Hematopoietic multipotent progenitor cell treated with erythropoietin and hydrocortisone succinate and interleukin-3 and kit ligand, for 4 days (in vitro differentiated cells): ENCODE measurements around the gene ZNF500.

Experiments used
- DNase-seq: peaks from one replicate; pipeline ENCODE4 v3.0.0-alpha.2; 2015

The ZNF500 gene

DNA sequence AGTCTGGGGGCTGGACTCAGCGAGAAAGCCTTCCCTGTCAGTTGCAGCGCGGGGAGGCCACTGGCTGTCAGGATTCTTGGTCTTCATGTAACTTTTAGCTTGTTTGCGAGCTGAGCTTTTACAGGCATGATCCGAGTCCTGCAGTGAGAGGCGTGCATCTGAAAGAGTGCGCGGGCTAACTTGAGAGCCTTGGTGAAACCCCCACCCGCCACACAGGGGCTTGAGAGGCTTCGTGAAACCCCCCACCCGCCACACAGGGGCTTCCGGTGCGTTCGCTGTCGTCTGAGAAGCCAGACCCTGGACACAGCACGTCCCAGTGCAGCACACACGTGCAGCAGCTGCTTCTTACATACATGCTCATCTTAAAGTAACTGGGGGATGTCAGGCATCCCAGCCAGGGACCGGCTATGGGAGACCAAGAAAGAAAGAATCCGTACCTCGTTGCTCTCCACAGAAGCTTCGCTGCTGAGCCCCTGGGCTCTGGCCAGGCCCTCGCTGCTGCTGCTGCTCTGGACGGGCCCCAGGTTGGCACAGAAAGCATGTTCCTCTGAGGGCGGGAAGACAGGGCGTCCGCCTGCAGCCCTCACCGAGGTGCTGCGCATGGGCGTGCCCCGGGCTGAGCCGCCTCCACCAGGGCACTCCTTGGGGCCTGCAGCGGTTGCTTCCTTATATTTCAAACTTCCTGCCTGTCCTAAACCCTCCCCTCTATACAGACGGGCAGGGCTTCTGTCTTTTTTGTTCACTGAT is 65.8 kb downstream of the ZNF500 start:
- DNase-seq = no peak

DNA sequence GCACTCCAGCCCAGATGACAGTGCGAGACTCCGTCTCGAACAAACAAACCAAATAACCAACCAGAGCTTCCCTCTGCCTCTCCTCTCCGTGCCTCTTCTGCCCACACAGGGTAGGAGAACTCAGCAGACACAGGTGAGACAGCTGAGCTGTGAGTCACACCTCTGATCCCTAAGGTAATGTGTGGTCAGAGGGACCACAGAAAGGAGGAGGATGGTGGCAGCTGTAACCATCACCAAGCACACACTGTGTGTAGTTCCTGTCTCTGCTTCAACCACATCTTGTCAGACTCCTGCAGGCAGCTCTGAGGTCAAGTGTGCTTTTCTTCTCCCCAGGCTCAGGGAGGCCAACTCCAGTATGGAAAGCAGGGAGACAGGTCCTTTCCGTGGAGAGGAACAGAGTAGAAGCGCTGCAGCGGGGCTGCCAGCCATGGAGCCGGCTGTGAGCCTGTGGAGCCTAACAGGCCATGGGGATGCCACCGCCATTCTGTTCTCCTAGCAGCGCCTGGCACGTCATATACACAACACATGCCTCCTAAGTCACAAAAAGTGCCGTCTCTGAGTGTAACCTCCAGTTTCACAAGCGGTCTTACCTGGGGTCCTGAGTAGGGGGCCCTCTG is 66.5 kb downstream of the ZNF500 start:
- DNase-seq = no peak

DNA sequence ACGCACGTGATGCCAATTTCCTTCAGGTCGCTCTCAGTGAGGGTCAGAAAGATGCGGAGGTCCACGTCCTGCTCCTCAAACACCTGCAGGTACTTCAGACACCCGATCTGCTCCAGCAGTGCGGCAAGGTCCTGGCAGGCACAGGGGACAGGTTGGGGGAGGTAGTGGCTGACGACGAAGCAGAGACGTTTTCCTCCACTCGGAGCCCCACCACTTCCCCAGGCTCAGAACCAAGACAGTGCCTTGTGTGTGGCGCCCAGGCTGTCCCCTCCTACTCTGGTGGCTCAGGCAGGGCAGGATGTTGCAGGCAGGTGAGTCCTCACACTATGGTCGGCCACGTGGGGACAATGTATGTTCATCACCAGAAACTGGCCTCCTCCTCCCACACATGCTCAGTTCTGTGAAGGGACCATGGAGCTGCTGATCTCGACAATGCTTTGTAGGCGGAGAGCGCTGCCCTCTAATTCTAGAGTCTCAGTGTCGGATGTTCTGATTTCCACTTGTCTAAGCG is 67.9 kb downstream of the ZNF500 start:
- no peak for DNase-seq

DNA sequence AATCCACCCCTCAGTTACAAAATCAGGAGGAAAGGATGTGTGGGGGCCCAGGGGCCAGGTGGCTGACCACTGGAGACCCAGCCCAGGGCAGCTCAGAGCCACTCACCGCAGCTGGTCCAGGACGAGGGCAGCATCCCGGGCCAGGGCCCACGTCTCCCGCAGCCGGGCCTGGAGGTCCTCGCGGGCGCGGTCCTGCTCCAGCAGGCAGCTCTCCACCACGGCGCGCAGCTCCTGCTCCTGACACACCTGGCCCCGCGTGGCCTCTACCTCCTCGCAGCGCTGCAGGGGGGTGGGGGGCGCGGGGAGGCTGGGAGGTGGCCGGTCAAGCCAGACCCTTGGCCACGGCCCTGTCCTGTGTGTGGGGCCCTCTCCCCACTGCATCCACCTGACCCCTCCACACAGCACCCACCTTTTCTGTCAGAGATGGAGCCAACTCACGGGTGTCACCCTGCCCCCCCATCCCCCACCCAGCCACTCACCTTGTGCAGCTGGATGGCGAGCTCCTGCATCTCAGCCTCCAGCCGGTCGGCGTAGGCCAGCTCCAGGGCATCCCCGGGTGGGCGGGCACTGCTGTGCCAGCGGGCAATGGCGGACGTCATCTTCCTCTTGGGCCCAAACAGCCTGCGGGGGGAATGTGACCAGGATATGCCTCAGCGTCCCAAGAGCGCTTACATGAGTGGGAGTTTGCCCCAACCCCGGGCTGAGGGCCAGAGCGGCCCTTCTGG is 68.5 kb downstream of the ZNF500 start:
- no peak for DNase-seq
